ENCODE data around the gene MYO19. TPM values are rescaled to one million over a fixed set of nuclear protein-coding genes. Genes with fewer than 3 reads are reported as not detected.

Gene MYO19
- total RNA-seq, 1 donor from 2014 or later, result 42.5 TPM

GRCh38 chr17:36475346-36475970, 59.2 kb downstream of the MYO19 start:
- Histone ChIP-seq H3K36me3 (ENCODE audit: control insufficient read depth, insufficient read depth, low read length) (no peaks in the 10 kb centered on the region), H3K27me3 (ENCODE audit: control insufficient read depth, insufficient read depth, low read length) (peaks cover 2% of the 10 kb centered on the region), H3K4me3 (ENCODE audit: low read depth, low read length) (no peak overlapping the region)
- DNase-seq (ENCODE audit: low read depth), result no peak
- TF ChIP-seq CTCF (IDR thresholded peaks at IDR 0.05; ENCODE audit: insufficient read depth, low read length, poor library complexity, severe bottlenecking), result no peak

DNA sequence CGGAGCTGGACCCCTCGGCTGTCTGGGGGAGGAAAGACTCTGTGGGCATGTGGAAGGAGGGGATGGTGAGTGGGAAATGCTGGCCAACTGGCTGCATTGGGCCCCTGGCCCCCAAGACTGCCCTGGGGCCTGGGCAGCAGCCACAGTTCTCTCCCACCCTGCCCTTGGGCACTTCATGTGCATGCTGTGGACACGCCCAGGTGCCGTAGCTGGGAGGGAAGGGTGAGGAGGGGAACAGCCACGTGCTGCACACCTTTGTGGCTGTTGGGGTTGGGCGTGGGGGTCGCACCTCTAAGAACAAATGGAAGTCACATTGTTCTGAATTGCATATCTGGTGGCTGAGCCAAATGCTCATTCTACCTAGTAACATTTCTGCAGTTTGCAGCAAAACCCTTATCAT, 60.1 kb downstream of the MYO19 start:
- no peak for TF ChIP-seq CTCF (IDR thresholded peaks at IDR 0.05; ENCODE audit: insufficient read depth, low read length, poor library complexity, severe bottlenecking)
- no peak for DNase-seq (ENCODE audit: low read depth)
- Histone ChIP-seq H3K27me3 (ENCODE audit: control insufficient read depth, insufficient read depth, low read length) (peaks cover 5% of the 10 kb centered on the region), H3K36me3 (ENCODE audit: control insufficient read depth, insufficient read depth, low read length) (no peaks in the 10 kb centered on the region), H3K4me3 (ENCODE audit: low read depth, low read length) (no peak overlapping the region)

DNA sequence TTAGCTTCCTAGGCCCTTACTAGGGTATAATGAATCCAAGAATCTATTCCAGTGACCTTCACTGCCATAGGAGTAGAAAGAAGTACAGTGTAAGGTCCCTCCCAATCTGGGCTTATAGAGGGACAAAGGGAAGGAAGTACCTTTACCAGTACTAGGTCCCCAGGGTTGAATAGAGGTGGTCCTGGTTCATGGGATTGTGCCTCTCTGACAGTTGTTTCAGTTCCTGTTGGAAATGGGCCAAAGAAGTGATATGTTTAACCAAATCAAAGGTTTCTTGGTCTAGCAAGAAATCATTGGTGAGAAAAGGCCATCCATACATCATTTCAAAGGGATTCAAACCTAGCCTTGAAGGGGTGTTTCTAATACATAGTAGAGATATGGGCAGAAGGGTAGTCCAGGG, 64.2 kb downstream of the MYO19 start:
- H3K4me3 ChIP-seq (ENCODE audit: low read depth, low read length), result no peak overlapping the region
- peaks cover 19% of the 10 kb centered on the region for H3K27me3 ChIP-seq (ENCODE audit: control insufficient read depth, insufficient read depth, low read length)
- DNase-seq (ENCODE audit: low read depth), result no peak
- no peak for TF ChIP-seq CTCF (IDR thresholded peaks at IDR 0.05; ENCODE audit: insufficient read depth, low read length, poor library complexity, severe bottlenecking)
- no peaks in the 10 kb centered on the region for H3K36me3 ChIP-seq (ENCODE audit: control insufficient read depth, insufficient read depth, low read length)

DNA sequence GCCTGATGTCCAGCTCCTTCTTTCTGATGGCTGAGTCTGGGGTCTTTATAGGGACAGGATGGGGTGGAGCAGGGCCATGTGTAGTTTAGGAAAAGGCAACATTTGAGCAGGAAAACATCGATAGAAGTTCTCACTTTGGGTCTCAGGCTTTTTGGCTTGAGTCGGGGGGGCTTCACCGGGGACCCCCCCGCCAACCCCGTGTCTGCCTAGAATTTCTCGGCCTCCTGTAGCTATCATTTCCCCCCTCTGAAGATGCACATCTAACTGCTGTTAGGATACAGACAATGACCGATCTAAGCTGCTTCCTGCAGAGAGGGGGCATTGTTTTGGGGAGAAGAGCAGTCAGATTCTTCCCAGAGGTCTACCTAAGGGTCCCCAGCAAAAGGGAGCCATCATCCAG, 64.9 kb downstream of the MYO19 start:
- Histone ChIP-seq H3K36me3 (ENCODE audit: control insufficient read depth, insufficient read depth, low read length) (no peaks in the 10 kb centered on the region), H3K4me3 (ENCODE audit: low read depth, low read length) (no peak overlapping the region), H3K27me3 (ENCODE audit: control insufficient read depth, insufficient read depth, low read length) (peaks cover 25% of the 10 kb centered on the region)
- TF ChIP-seq CTCF (IDR thresholded peaks at IDR 0.05; ENCODE audit: insufficient read depth, low read length, poor library complexity, severe bottlenecking), result no peak
- no peak for DNase-seq (ENCODE audit: low read depth)

GRCh38 chr17:36468903-36469635, 65.6 kb downstream of the MYO19 start:
- Histone ChIP-seq H3K4me3 (ENCODE audit: low read depth, low read length) (no peak overlapping the region), H3K36me3 (ENCODE audit: control insufficient read depth, insufficient read depth, low read length) (no peaks in the 10 kb centered on the region), H3K27me3 (ENCODE audit: control insufficient read depth, insufficient read depth, low read length) (peaks cover 31% of the 10 kb centered on the region)
- no peak for DNase-seq (ENCODE audit: low read depth)
- no peak for TF ChIP-seq CTCF (IDR thresholded peaks at IDR 0.05; ENCODE audit: insufficient read depth, low read length, poor library complexity, severe bottlenecking)

GRCh38 chr17:36464765-36465088, 69.9 kb downstream of the MYO19 start:
- Histone ChIP-seq H3K27me3 (ENCODE audit: control insufficient read depth, insufficient read depth, low read length) (peaks cover 30% of the 10 kb centered on the region), H3K4me3 (ENCODE audit: low read depth, low read length) (no peak overlapping the region), H3K36me3 (ENCODE audit: control insufficient read depth, insufficient read depth, low read length) (no peaks in the 10 kb centered on the region)
- no peak for TF ChIP-seq CTCF (IDR thresholded peaks at IDR 0.05; ENCODE audit: insufficient read depth, low read length, poor library complexity, severe bottlenecking)
- DNase-seq (ENCODE audit: low read depth), result no peak
